Spleen (tissue), 11 donors: ENCODE results near the gene LHFPL5. TPM values are rescaled to one million over a fixed set of nuclear protein-coding genes. Genes with fewer than 3 reads are reported as not detected.

Experiments used
- DNase-seq: peaks from one replicate; pipeline ENCODE4 v3.0.0-alpha.2; 2020
- H3K27ac ChIP-seq, 8 donors: fragments of 200-600 bp; sonication (generic) in 7 of 8; 1 replicate in 4 of 8; 2 replicates in 4 of 8; pipeline versions ENCODE4 v1.5.0 to v1.8.0; 2016 to 2021; ENCODE audit warnings: inconsistent platforms in 4 of 8, mild to moderate bottlenecking in 4 of 8, moderate library complexity in 1 of 8
- H3K27me3 ChIP-seq, 7 donors: fragments of 200-600 bp; sonication (generic) in 6 of 7; replicated peaks in 1 of 7; 1 replicate in 4 of 7; 2 replicates in 3 of 7; pipeline versions ENCODE4 v1.5.0 to v1.8.0; 2016 to 2021; ENCODE audit warnings: inconsistent platforms in 3 of 7, mild to moderate bottlenecking in 1 of 7
- H3K36me3 ChIP-seq, 6 donors: fragments of 200-600 bp; sonication (generic) in 5 of 6; 1 replicate in 4 of 6; 2 replicates in 2 of 6; pipeline versions ENCODE4 v1.5.0 to v1.8.0; 2016 to 2021; ENCODE audit warnings: inconsistent platforms in 2 of 6
- H3K4me1 ChIP-seq, 6 donors: fragments of 200-600 bp; sonication (generic) in 5 of 6; 1 replicate in 3 of 6; 2 replicates in 3 of 6; pipeline versions ENCODE4 v1.5.0 to v1.8.0; 2016 to 2021; ENCODE audit warnings: inconsistent platforms in 3 of 6
- H3K4me3 ChIP-seq, 8 donors: fragments of 200-600 bp; sonication (generic) in 7 of 8; 1 replicate in 4 of 8; 2 replicates in 4 of 8; pipeline versions ENCODE4 v1.5.0 to v1.8.0; 2016 to 2021; ENCODE audit warnings: inconsistent platforms in 4 of 8, mild to moderate bottlenecking in 4 of 8, moderate library complexity in 2 of 8
- H3K9me3 ChIP-seq, 8 donors: fragments of 200-600 bp; sonication (generic) in 7 of 8; 1 replicate in 4 of 8; 2 replicates in 4 of 8; pipeline versions ENCODE4 v1.5.0 to v1.8.0; 2016 to 2021; ENCODE audit warnings: inconsistent platforms in 4 of 8
- CTCF ChIP-seq, 11 experiments: fragments of 200-600 bp in 7 of 11; fragments of 450-650 bp in 4 of 11; sonication (generic) in 4 of 11; IDR thresholded peaks in 8 of 11; conservative IDR thresholded peaks in 3 of 11; 1 replicate in 7 of 11; 2 replicates in 4 of 11; pipeline versions ENCODE4 v1.4.0 to v1.8.0; 2016 to 2021; ENCODE audit warnings: antibody characterized with exemption in 11 of 11, inconsistent platforms in 4 of 11, mild to moderate bottlenecking in 1 of 11
- POLR2A ChIP-seq, 3 donors: fragments of 450-650 bp; IDR thresholded peaks; one replicate each; pipeline ENCODE4 v1.5.1; 2017; ENCODE audit warnings: antibody characterized with exemption in 3 of 3, mild to moderate bottlenecking in 1 of 3
- POLR2AphosphoS5 ChIP-seq, 3 donors: sonication (generic); formaldehyde crosslinking; IDR thresholded peaks; one replicate each; pipeline ENCODE4 v1.5.1; 2017; ENCODE audit warnings: antibody characterized with exemption in 3 of 3
- WGBS, 5 donors: extraction: QIAGEN DNeasy Blood & Tissue Kit in 3 of 5; methylation state at CpG; one replicate each; pipeline versions ENCODE4 v1.1.5 to v1.1.7; 2013 to 2018; 5-methylcytosine and 5-hydroxymethylcytosine counted together
- intact Hi-C: fragments of 100-400 bp; cut with DNase I; formaldehyde crosslinking; loops from one replicate; pipeline ENCODE4 v1.15.0; 2023; ENCODE audit warnings: low total_unique reads
- polyA plus RNA-seq, 3 donors: library from polyadenylated mRNA; stranded (reverse); fragments of 200-250 nt; gene quantifications; one replicate each; pipeline ENCODE4 v1.2.1, GENCODE V29; 2013
- total RNA-seq, 7 donors: library from RNA; depleted of rRNA in 3 of 7; stranded (reverse); fragments of >200 nt in 3 of 7; fragmentation: NEBNext Ultra II Directional in 4 of 7; extraction: Animal tissue kit (Norgen Biotek cat#: 25700) in 4 of 7; gene quantifications; one replicate each; pipeline versions ENCODE4 v1.1.0 to v1.2.1, GENCODE V29; 2016 to 2021
- donor health status: healthy with polysubstance abuse.
- donor health status: DM: no; HTN: no; CAD: no; lungs with moderate emphysema.
- donor health status: DM: no; HTN: no; CAD: no.
- donor health status: Bipolar disorder and iron deficiency.
- donor health status: healthy.
- donor health status: DM: no; HTN: no; CAD: no.
- donor health status: DM: yes; HTN: yes; CAD: no.

The LHFPL5 gene
- total and polyA plus RNA-seq, 10 donors = not detected

- Histone ChIP-seq H3K4me1 (no peaks in the 10 kb centered on the region), H3K27ac (no peak overlapping the region), H3K4me3 (no peak overlapping the region), H3K9me3 (no peaks in the 10 kb centered on the region), H3K27me3 (no peaks in the 10 kb centered on the region), H3K36me3 (no peaks in the 10 kb centered on the region)
- WGBS, 5 donors = 70 to 86% (median 82%) methylated on average over 8 of the region's 8 CpGs
- no peak for DNase-seq
- TF ChIP-seq POLR2A (IDR thresholded peaks at IDR 0.05) = no peak
- no peak for TF ChIP-seq POLR2AphosphoS5 (IDR thresholded peaks at IDR 0.05)
- intact Hi-C loops = no loop called here
Measured at GRCh38 chr6:35797837-35798526, 7.2 kb upstream of the LHFPL5 start.

- H3K4me1 ChIP-seq = no peaks in the 10 kb centered on the region
- no peak for TF ChIP-seq POLR2AphosphoS5 (IDR thresholded peaks at IDR 0.05)
- TF ChIP-seq CTCF (IDR thresholded peaks at IDR 0.05 in 8 of 11, conservative IDR thresholded peaks at IDR 0.05 in 3 of 11) = no peak
- no peak for TF ChIP-seq POLR2A (IDR thresholded peaks at IDR 0.05)
- WGBS, 5 donors = 66 to 85% (median 81%) methylated on average over 5 of the region's 5 CpGs
- no peak for DNase-seq
- intact Hi-C loops = no loop called here
- H3K9me3 ChIP-seq = no peaks in the 10 kb centered on the region
- H3K36me3 ChIP-seq = no peaks in the 10 kb centered on the region
- H3K27me3 ChIP-seq = peaks cover 0 to 2% (median 0%) of the 10 kb centered on the region in 7 donors
- no peak overlapping the region for H3K27ac ChIP-seq
- H3K4me3 ChIP-seq = no peak overlapping the region
Measured at GRCh38 chr6:35798706-35799105, 6.4 kb upstream of the LHFPL5 start.

GRCh38 chr6:35801148-35801547, 4.0 kb upstream of the LHFPL5 start:
- no peak overlapping the region for H3K27ac ChIP-seq
- DNase-seq = no peak
- H3K4me3 ChIP-seq = no peak overlapping the region
- peaks cover 0 to 25% (median 14%) of the 10 kb centered on the region in 7 donors for H3K27me3 ChIP-seq
- peaks cover 0 to 9% (median 3%) of the 10 kb centered on the region in 6 donors for H3K4me1 ChIP-seq
- 62 to 79% (median 74%) methylated on average over 3 of the region's 3 CpGs for WGBS, 5 donors
- H3K36me3 ChIP-seq = no peaks in the 10 kb centered on the region
- no peak for TF ChIP-seq POLR2AphosphoS5 (IDR thresholded peaks at IDR 0.05)
- no peak for TF ChIP-seq CTCF (IDR thresholded peaks at IDR 0.05 in 8 of 11, conservative IDR thresholded peaks at IDR 0.05 in 3 of 11)
- no peak for TF ChIP-seq POLR2A (IDR thresholded peaks at IDR 0.05)
- no peaks in the 10 kb centered on the region for H3K9me3 ChIP-seq
- intact Hi-C loops = no loop called here

GRCh38 chr6:35808688-35809087, 3.5 kb downstream of the LHFPL5 start:
- intact Hi-C loops = no loop called here
- no peak for TF ChIP-seq POLR2AphosphoS5 (IDR thresholded peaks at IDR 0.05)
- no peak for TF ChIP-seq CTCF (IDR thresholded peaks at IDR 0.05 in 8 of 11, conservative IDR thresholded peaks at IDR 0.05 in 3 of 11)
- no peak for TF ChIP-seq POLR2A (IDR thresholded peaks at IDR 0.05)
- H3K4me3 ChIP-seq = no peak overlapping the region

More at GRCh38 chr6:35808688-35809087, 3.5 kb downstream of the LHFPL5 start:
- 61 to 80% (median 68%) methylated on average over 3 of the region's 3 CpGs for WGBS, 5 donors
- peaks cover 0 to 12% (median 3%) of the 10 kb centered on the region in 6 donors for H3K4me1 ChIP-seq
- H3K27me3 ChIP-seq = peaks cover 0 to 55% (median 18%) of the 10 kb centered on the region in 7 donors
- no peak overlapping the region for H3K27ac ChIP-seq
- H3K36me3 ChIP-seq = no peaks in the 10 kb centered on the region
- DNase-seq = no peak
- no peaks in the 10 kb centered on the region for H3K9me3 ChIP-seq
